HG03575 (cell line): ENCODE results near the gene ANKFY1.
"Not testable (repeated sequence)": the region's sequence is repeated elsewhere in the genome, so short reads cannot be mapped to it uniquely, and the experiment has no call there.

ENCODE experiments used
- ATAC-seq: cut with Tn5 transposase; IDR thresholded peaks from one replicate; pipeline ENCODE4 v1.9.1; 2021; ENCODE audit not compliant: unreplicated experiment, insufficient number of reproducible peaks, low FRiP score; ENCODE audit errors: extremely low read depth

ANKFY1 gene

GRCh38 chr17:4229627-4230541 lies 33.9 kb downstream of the ANKFY1 start:
- no peak for ATAC-seq

GRCh38 chr17:4221899-4222659 lies 41.7 kb downstream of the ANKFY1 start:
- no peak for ATAC-seq

GRCh38 chr17:4221163-4221562 lies 42.6 kb downstream of the ANKFY1 start:
- ATAC-seq, result no peak

- ATAC-seq, result no peak
Observed at GRCh38 chr17:4220655-4221054, 43.1 kb downstream of the ANKFY1 start.

- no peak for ATAC-seq
Observed at GRCh38 chr17:4219241-4219640, 44.5 kb downstream of the ANKFY1 start.

GRCh38 chr17:4215882-4216570 lies 47.8 kb downstream of the ANKFY1 start:
- ATAC-seq, result no peak

- no peak for ATAC-seq
Observed at GRCh38 chr17:4214157-4214556, 49.6 kb downstream of the ANKFY1 start.

GRCh38 chr17:4209611-4210010 lies 54.2 kb downstream of the ANKFY1 start:
- ATAC-seq, result no peak

- ATAC-seq, result no peak
Observed at GRCh38 chr17:4208238-4208637, 55.5 kb downstream of the ANKFY1 start.

- no peak for ATAC-seq
Observed at GRCh38 chr17:4206962-4207361, 56.8 kb downstream of the ANKFY1 start.

GRCh38 chr17:4205917-4206316 lies 57.9 kb downstream of the ANKFY1 start:
- ATAC-seq, result no peak

GRCh38 chr17:4204710-4205173 lies 59.0 kb downstream of the ANKFY1 start:
- ATAC-seq, result no peak

- ATAC-seq, result no peak
Observed at GRCh38 chr17:4204190-4204589, 59.6 kb downstream of the ANKFY1 start.

- no peak for ATAC-seq
Observed at GRCh38 chr17:4201226-4201625, 62.6 kb downstream of the ANKFY1 start.

- ATAC-seq, result no peak
Observed at GRCh38 chr17:4199818-4200402, 63.9 kb downstream of the ANKFY1 start.

- ATAC-seq, result no peak
Observed at GRCh38 chr17:4198995-4199394, 64.8 kb downstream of the ANKFY1 start.

- no peak for ATAC-seq
Observed at GRCh38 chr17:4195306-4195705, 68.5 kb downstream of the ANKFY1 start.

GRCh38 chr17:4194796-4195195 lies 69.0 kb downstream of the ANKFY1 start:
- ATAC-seq, result no peak

GRCh38 chr17:4190791-4191190 lies 73.0 kb downstream of the ANKFY1 start:
- not testable (repeated sequence) for ATAC-seq
